Caco-2 (cell line): ENCODE data around the gene CACNA2D4. TPM values are rescaled to one million over a fixed set of nuclear protein-coding genes. Genes with fewer than 3 reads are reported as not detected.

ENCODE experiments used
- BruUV-seq: library from RNA; stranded (reverse); fragments of 400-500 nt; replicated peaks from 2 replicates; lab custom pipeline; 2021; lab: Mats Ljungman, UMichigan
- CTCF ChIA-PET: fragments of 300-600 bp; sonication (Branson Sonifier 250); formaldehyde crosslinking; loops from one replicate; lab custom pipeline; 2022; ENCODE audit warnings: antibody characterized with exemption; lab: Charles Lee
- POLR2A ChIA-PET: fragments of 300-600 bp; sonication (Branson Sonifier 250); formaldehyde crosslinking; loops from one replicate; lab custom pipeline; 2022; ENCODE audit warnings: antibody characterized with exemption; lab: Charles Lee
- DNase-seq, 2 experiments: peaks; one replicate each; pipeline versions ENCODE4 v3.0.0 to v3.0.0-alpha.2; 2020 to 2022
- H3K27me3 ChIP-seq: replicated peaks from 2 replicates; pipeline ENCODE4 v1.6.0; 2011; ENCODE audit warnings: low read length; ENCODE audit not compliant: control insufficient read depth, insufficient read depth
- H3K36me3 ChIP-seq: 2 replicates; pipeline ENCODE4 v1.5.1; 2011; ENCODE audit warnings: low read length; ENCODE audit not compliant: control insufficient read depth, insufficient read depth
- H3K4me1 ChIP-seq: fragments of 250-450 bp; sonication (Bioruptor Pico); 2 replicates; pipeline ENCODE4 v1.5.1; 2020; ENCODE audit warnings: mild to moderate bottlenecking
- H3K4me3 ChIP-seq: 2 replicates; pipeline ENCODE4 v1.5.1; 2011; ENCODE audit warnings: low read depth, mild to moderate bottlenecking, control low read depth, low read length
- H3K9me3 ChIP-seq: fragments of 250-450 bp; sonication (Bioruptor Pico); 2 replicates; pipeline ENCODE4 v1.5.1; 2020; ENCODE audit warnings: mild to moderate bottlenecking, moderate library complexity
- H3K27ac Mint-ChIP-seq: one replicate; pipeline ENCODE4 v1.8.0; 2022; ENCODE audit warnings: mixed read lengths; ENCODE audit not compliant: unreplicated experiment
- H3K27me3 Mint-ChIP-seq: one replicate; pipeline ENCODE4 v1.8.0; 2022; ENCODE audit warnings: mixed read lengths; ENCODE audit not compliant: insufficient read depth, unreplicated experiment
- H3K36me3 Mint-ChIP-seq: one replicate; pipeline ENCODE4 v1.8.0; 2022; ENCODE audit warnings: mild to moderate bottlenecking, mixed read lengths; ENCODE audit not compliant: insufficient read depth, unreplicated experiment
- H3K4me1 Mint-ChIP-seq: one replicate; pipeline ENCODE4 v1.8.0; 2022; ENCODE audit warnings: low read depth, mixed read lengths; ENCODE audit not compliant: unreplicated experiment
- H3K4me3 Mint-ChIP-seq: one replicate; pipeline ENCODE4 v1.8.0; 2022; ENCODE audit warnings: mild to moderate bottlenecking, moderate library complexity, mixed read lengths; ENCODE audit not compliant: unreplicated experiment
- H3K9me3 Mint-ChIP-seq: one replicate; pipeline ENCODE4 v1.8.0; 2022; ENCODE audit warnings: mixed read lengths; ENCODE audit not compliant: unreplicated experiment
- CTCF ChIP-seq, 2 experiments: fragments of 200-600 bp in 1 of 2; IDR thresholded peaks; 1 replicate in 1 of 2; 2 replicates in 1 of 2; pipeline versions ENCODE4 v1.5.1 to v1.8.0; 2011 to 2022; ENCODE audit warnings: antibody characterized with exemption in 1 of 2, control low read depth in 1 of 2, inconsistent platforms in 1 of 2, low read depth in 1 of 2, low read length in 1 of 2, mild to moderate bottlenecking in 1 of 2, moderate library complexity in 1 of 2; ENCODE audit not compliant: insufficient read depth in 1 of 2, severe bottlenecking in 1 of 2, unreplicated experiment in 1 of 2
- intact Hi-C: fragments of 100-400 bp; cut with micrococcal nuclease; formaldehyde crosslinking; loops from one replicate; pipeline ENCODE4 v1.10.0; 2022; ENCODE audit not compliant: unreplicated experiment
- total RNA-seq: library from RNA; stranded (reverse); gene quantifications from 2 replicates; pipeline ENCODE4 v1.2.3, GENCODE V29; 2022

The CACNA2D4 gene
- total RNA-seq, 1 experiment from 2014 or later: 2.2 TPM

- Mint-ChIP-seq H3K27me3 (peaks cover 24% of the 10 kb centered on the region), H3K27ac (no peak overlapping the region), H3K36me3 (no peaks in the 10 kb centered on the region), H3K4me1 (peaks cover 12% of the 10 kb centered on the region), H3K4me3 (no peak overlapping the region), H3K9me3 (no peaks in the 10 kb centered on the region)
- intact Hi-C loops: no loop called here
- no peak overlapping the region for H3K4me3 ChIP-seq
- BruUV-seq: no TSS peak
- POLR2A ChIA-PET: interaction anchor here (0.5 kb wide), 1 partner anchor 107 kb away, joined by 5 read pairs; no protein-coding TSS in a partner anchor
- H3K9me3 ChIP-seq: no peaks in the 10 kb centered on the region
- CTCF ChIA-PET: interaction anchor here (2.0 kb wide), 1 partner anchor 104 kb away, joined by 4 read pairs; no protein-coding TSS in a partner anchor
- no peak for DNase-seq
- no peak for TF ChIP-seq CTCF (IDR thresholded peaks at IDR 0.05; ENCODE audit: insufficient read depth in 1 of 2, low read depth in 1 of 2, low read length in 1 of 2, severe bottlenecking in 1 of 2, unreplicated experiment in 1 of 2)
- H3K36me3 ChIP-seq: no peaks in the 10 kb centered on the region
- H3K27me3 ChIP-seq: no peaks in the 10 kb centered on the region; the same call in none of the 2 replicates
- peaks cover 11% of the 10 kb centered on the region for H3K4me1 ChIP-seq
Measured at GRCh38 chr12:1836241-1836803, 82.1 kb downstream of the CACNA2D4 start.

GRCh38 chr12:1835211-1836131 is 83.0 kb downstream of the CACNA2D4 start:
- no peaks in the 10 kb centered on the region; the same call in none of the 2 replicates for H3K27me3 ChIP-seq
- H3K27ac Mint-ChIP-seq: no peak overlapping the region

More at GRCh38 chr12:1835211-1836131, 83.0 kb downstream of the CACNA2D4 start:
- no TSS peak for BruUV-seq
- ChIA-PET CTCF (no interaction called here), POLR2A (interaction anchor here (0.5 kb wide), 1 partner anchor 106 kb away, joined by 5 read pairs; no protein-coding TSS in a partner anchor)
- no peaks in the 10 kb centered on the region for H3K36me3 ChIP-seq
- no peak for TF ChIP-seq CTCF (IDR thresholded peaks at IDR 0.05; ENCODE audit: insufficient read depth in 1 of 2, low read depth in 1 of 2, low read length in 1 of 2, severe bottlenecking in 1 of 2, unreplicated experiment in 1 of 2)
- intact Hi-C loops: no loop called here
- H3K27me3 Mint-ChIP-seq: peaks cover 26% of the 10 kb centered on the region
- H3K36me3 Mint-ChIP-seq: peaks cover 8% of the 10 kb centered on the region
- no peak overlapping the region for H3K4me3 ChIP-seq
- H3K9me3 Mint-ChIP-seq: no peaks in the 10 kb centered on the region
- H3K4me1 Mint-ChIP-seq: peaks cover 20% of the 10 kb centered on the region
- peaks cover 16% of the 10 kb centered on the region for H3K4me1 ChIP-seq
- DNase-seq: no peak
- H3K4me3 Mint-ChIP-seq: no peak overlapping the region
- no peaks in the 10 kb centered on the region for H3K9me3 ChIP-seq
